HepG2 (cell line): ENCODE measurements around the gene RCOR1. TPM values are rescaled to one million over a fixed set of nuclear protein-coding genes. Genes with fewer than 3 reads are reported as not detected.

Experiments used
- EHMT2 ChIP-seq: fragments of 200-600 bp; sonication (generic); IDR thresholded peaks from 2 replicates; pipeline ENCODE4 v1.7.0; 2017; ENCODE audit warnings: antibody characterized with exemption, low read depth, low read length, borderline replicate concordance
- HINFP ChIP-seq: sonication (generic); formaldehyde crosslinking; IDR thresholded peaks from 2 replicates; pipeline ENCODE4 v1.4.0; 2020; ENCODE audit warnings: low read depth, mild to moderate bottlenecking, missing genetic modification reagents
- HNRNPL ChIP-seq: fragments of 200-400 bp; formaldehyde crosslinking; IDR thresholded peaks from 2 replicates; pipeline ENCODE4 v1.6.1; 2017; ENCODE audit warnings: mild to moderate bottlenecking, low read depth, low read length
- IRF1 ChIP-seq: sonication (generic); formaldehyde crosslinking; IDR thresholded peaks from 2 replicates; pipeline ENCODE4 v1.4.0; 2020; ENCODE audit warnings: low read depth, mild to moderate bottlenecking, missing genetic modification reagents
- LCORL ChIP-seq, 2 experiments: fragments of 450-650 bp in 1 of 2; sonication (generic) in 1 of 2; formaldehyde crosslinking in 1 of 2; IDR thresholded peaks; 2 replicates each; pipeline versions ENCODE4 v1.5.0 to v1.6.1; 2017 to 2020; ENCODE audit warnings: antibody characterized with exemption in 1 of 2, missing genetic modification reagents in 1 of 2
- MTF1 ChIP-seq: sonication (generic); formaldehyde crosslinking; IDR thresholded peaks from 2 replicates; pipeline ENCODE4 v1.5.0; 2020; ENCODE audit warnings: missing genetic modification reagents
- NPAS2 ChIP-seq: sonication (generic); formaldehyde crosslinking; IDR thresholded peaks from 2 replicates; pipeline ENCODE4 v1.8.0; 2022; ENCODE audit warnings: mild to moderate bottlenecking, missing genetic modification reagents, borderline replicate concordance
- PAXIP1 ChIP-seq: sonication (generic); formaldehyde crosslinking; conservative IDR thresholded peaks from 2 replicates; pipeline ENCODE4 v1.4.0; 2020; ENCODE audit warnings: mild to moderate bottlenecking, missing genetic modification reagents, moderate library complexity
- PHF21A ChIP-seq: sonication (generic); formaldehyde crosslinking; IDR thresholded peaks from 2 replicates; pipeline ENCODE4 v1.5.0; 2020; ENCODE audit warnings: mild to moderate bottlenecking, missing genetic modification reagents
- SNRNP70 ChIP-seq: fragments of 200-400 bp; formaldehyde crosslinking; IDR thresholded peaks from 2 replicates; pipeline ENCODE4 v1.6.1; 2017; ENCODE audit warnings: mild to moderate bottlenecking, low read depth, low read length, moderate library complexity
- TARDBP ChIP-seq: sonication (generic); formaldehyde crosslinking; IDR thresholded peaks from 2 replicates; pipeline ENCODE4 v1.8.0; 2022; ENCODE audit warnings: mild to moderate bottlenecking, missing genetic modification reagents
- TCF12 ChIP-seq, 2 experiments: fragments of 450-650 bp in 1 of 2; sonication (generic) in 1 of 2; formaldehyde crosslinking in 1 of 2; IDR thresholded peaks; 2 replicates each; pipeline versions ENCODE4 v1.6.1 to v1.8.0; 2017 to 2022; ENCODE audit warnings: antibody characterized with exemption in 1 of 2, mild to moderate bottlenecking in 1 of 2, missing genetic modification reagents in 1 of 2, moderate library complexity in 1 of 2
- TEAD2 ChIP-seq: sonication (generic); formaldehyde crosslinking; IDR thresholded peaks from 2 replicates; pipeline ENCODE4 v1.9.0; 2021; ENCODE audit warnings: missing genetic modification reagents
- TERF1 ChIP-seq: sonication (generic); formaldehyde crosslinking; IDR thresholded peaks from 2 replicates; pipeline ENCODE4 v1.8.0; 2022; ENCODE audit warnings: mild to moderate bottlenecking, missing genetic modification reagents, moderate library complexity
- ZC3H4 ChIP-seq: sonication (generic); formaldehyde crosslinking; IDR thresholded peaks from 2 replicates; pipeline ENCODE4 v1.4.0; 2020; ENCODE audit warnings: missing genetic modification reagents, borderline replicate concordance
- ZNF282 ChIP-seq: fragments of 450-650 bp; IDR thresholded peaks from 2 replicates; pipeline ENCODE4 v1.6.1; 2018; ENCODE audit not compliant: partially characterized antibody
- ZNF430 ChIP-seq: sonication (generic); formaldehyde crosslinking; IDR thresholded peaks from 2 replicates; pipeline ENCODE4 v1.9.0; 2021; ENCODE audit warnings: mild to moderate bottlenecking, missing genetic modification reagents
- ZNF451 ChIP-seq: sonication (generic); formaldehyde crosslinking; IDR thresholded peaks from 2 replicates; pipeline ENCODE4 v1.5.0; 2020; ENCODE audit warnings: mild to moderate bottlenecking, missing genetic modification reagents
- ZNF496 ChIP-seq: sonication (generic); formaldehyde crosslinking; IDR thresholded peaks from 2 replicates; pipeline ENCODE4 v1.8.1; 2023; ENCODE audit warnings: mild to moderate bottlenecking, moderate library complexity, missing genetic modification reagents; ENCODE audit not compliant: insufficient replicate concordance
- ZNF556 ChIP-seq: sonication (generic); formaldehyde crosslinking; IDR thresholded peaks from 2 replicates; pipeline ENCODE4 v1.4.0; 2020; ENCODE audit warnings: mild to moderate bottlenecking, missing genetic modification reagents, borderline replicate concordance
- ZNF616 ChIP-seq: sonication (generic); formaldehyde crosslinking; IDR thresholded peaks from 2 replicates; pipeline ENCODE4 v1.5.0; 2020; ENCODE audit warnings: low read depth, mild to moderate bottlenecking, missing genetic modification reagents
- polyA plus RNA-seq, 8 experiments: library from polyadenylated mRNA; depleted of rRNA in 3 of 8; stranded (reverse) in 7 of 8; unstranded in 1 of 8; fragments of >200 nt; fragmentation: Illumina TruSeq in 4 of 8; extraction: Trizol in 4 of 8; gene quantifications; 2 replicates each; pipeline versions ENCODE4 v1.2.1 to v1.2.3, GENCODE V29; 2011 to 2016; ENCODE audit warnings: low read depth in 4 of 8, missing spikeins in 1 of 8, mixed read lengths in 1 of 8; ENCODE audit not compliant: insufficient read depth in 1 of 8
- total RNA-seq, 5 experiments: library from RNA; depleted of rRNA; stranded (reverse); fragments of >200 nt; fragmentation: Illumina TruSeq; extraction: Trizol; gene quantifications; 2 replicates each; pipeline ENCODE4 v1.2.3, GENCODE V29; 2016; ENCODE audit warnings: low read depth in 1 of 5

The RCOR1 gene
- total and polyA plus RNA-seq, 2 of the 13 experiments (the other 11 are each of a cell fraction or from before 2014, with no cell fraction given) = 10.2 to 11.1 TPM

- no peak for TF ChIP-seq TERF1
- no peak for TF ChIP-seq EHMT2
- TF ChIP-seq TARDBP (CRISPR knock-in tag) = no peak
- no peak for TF ChIP-seq ZNF282
- no peak for TF ChIP-seq SNRNP70
- TF ChIP-seq ZNF451 (CRISPR knock-in tag) = no peak; the same call in 1 of the 2 replicates
- TF ChIP-seq ZNF496 (CRISPR knock-in tag) = no peak
- TF ChIP-seq MTF1 (CRISPR knock-in tag) = no peak
- no peak for TF ChIP-seq HINFP (CRISPR knock-in tag)
- no peak for TF ChIP-seq TEAD2
- no peak for TF ChIP-seq NPAS2 (CRISPR knock-in tag)
- peak; percentile 52; the same call in 1 of the 2 replicates for TF ChIP-seq ZNF430 (CRISPR knock-in tag)
- TF ChIP-seq IRF1 = no peak
- TF ChIP-seq PHF21A (CRISPR knock-in tag) = no peak
- 0 out of 2 replicates have a peak, but pooled peaks have one; percentile 29 for TF ChIP-seq HNRNPL
- TF ChIP-seq ZNF616 (CRISPR knock-in tag) = no peak
- no peak for TF ChIP-seq LCORL (IDR thresholded peaks at IDR 0.05)
- 0 out of 2 replicates have a peak, but pooled peaks have one; percentile 53 for TF ChIP-seq LCORL (CRISPR knock-in tag; IDR thresholded peaks at IDR 0.05)
- TF ChIP-seq PAXIP1 = no peak
- no peak for TF ChIP-seq ZNF556
- no peak for TF ChIP-seq TCF12 (IDR thresholded peaks at IDR 0.05)
- no peak for TF ChIP-seq TCF12 (CRISPR knock-in tag; IDR thresholded peaks at IDR 0.05)
- no peak for TF ChIP-seq ZC3H4
These were observed 7.3 kb upstream of the RCOR1 start (continued) for GRCh38 chr14:102584871-102585869.
